ENCODE results near the gene SAT2. TPM values are rescaled to one million over a fixed set of nuclear protein-coding genes. Genes with fewer than 3 reads are reported as not detected.

Gene SAT2
- total RNA-seq, 1 experiment from 2014 or later = 48.0 TPM

GRCh38 chr17:7576432-7576937, 51.1 kb downstream of the SAT2 start:
- no peak for DNase-seq (ENCODE audit: low read depth)

Other genes with a start within 250 kb of the SAT2 start
- gene TNK1, start 246.7 kb downstream of the SAT2 start, total RNA-seq (2014; rRNA removed) = 0.06 TPM in 1 of 2 replicates, not detected in the other
- 38.1 and 54.4 TPM in 2 replicates for gene PLSCR3, start 233.3 kb downstream of the SAT2 start, total RNA-seq (2014; rRNA removed)
- 65.1 and 88.9 TPM in 2 replicates for gene TMEM256, start 223.7 kb downstream of the SAT2 start, total RNA-seq (2014; rRNA removed)
- 7.6 and 8.3 TPM in 2 replicates for gene NLGN2, start 220.0 kb downstream of the SAT2 start, total RNA-seq (2014; rRNA removed)
- gene SPEM1, start 207.5 kb downstream of the SAT2 start, total RNA-seq (2014; rRNA removed) = not detected in 2 replicates
- not detected in 2 replicates for gene SPEM2, start 202.2 kb downstream of the SAT2 start, total RNA-seq (2014; rRNA removed)
- not detected in 2 replicates for gene SPEM3, start 199.0 kb downstream of the SAT2 start, total RNA-seq (2014; rRNA removed)
- gene TMEM102, start 192.4 kb downstream of the SAT2 start, total RNA-seq (2014; rRNA removed) = 0.75 and 0.90 TPM in 2 replicates
- gene FGF11, start 188.3 kb downstream of the SAT2 start, total RNA-seq (2014; rRNA removed) = 23.4 and 23.8 TPM in 2 replicates
- 51.9 and 60.3 TPM in 2 replicates for gene CHRNB1, start 182.8 kb downstream of the SAT2 start, total RNA-seq (2014; rRNA removed)
- 25.3 and 27.8 TPM in 2 replicates for gene ZBTB4, start 148.2 kb downstream of the SAT2 start, total RNA-seq (2014; rRNA removed)
- gene SLC35G6, start 146.4 kb downstream of the SAT2 start, total RNA-seq (2014; rRNA removed) = not detected in 2 replicates
- 63.7 and 81.4 TPM in 2 replicates for gene POLR2A, start 143.5 kb downstream of the SAT2 start, total RNA-seq (2014; rRNA removed)
- 14.8 and 20.7 TPM in 2 replicates for gene TNFSF12, start 78.8 kb downstream of the SAT2 start, total RNA-seq (2014; rRNA removed)
- gene TNFSF13, start 69.1 kb downstream of the SAT2 start, total RNA-seq (2014; rRNA removed) = not detected in 2 replicates
- 108 and 131 TPM in 2 replicates for gene SENP3, start 65.9 kb downstream of the SAT2 start, total RNA-seq (2014; rRNA removed)
- gene CD68, start 48.2 kb downstream of the SAT2 start, total RNA-seq (2014; rRNA removed) = 48.2 and 56.4 TPM in 2 replicates
- gene MPDU1, start 44.0 kb downstream of the SAT2 start, total RNA-seq (2014; rRNA removed) = 371 and 379 TPM in 2 replicates
- gene SOX15, start 37.7 kb downstream of the SAT2 start, total RNA-seq (2014; rRNA removed) = 0.96 and 2.0 TPM in 2 replicates
- gene FXR2, start 12.9 kb downstream of the SAT2 start, total RNA-seq (2014; rRNA removed) = 49.4 and 51.8 TPM in 2 replicates
- 0.23 TPM in 1 of 2 replicates, not detected in the other for gene SHBG, start 2.3 kb upstream of the SAT2 start, total RNA-seq (2014; rRNA removed)
- gene ATP1B2, start 23.1 kb upstream of the SAT2 start, total RNA-seq (2014; rRNA removed) = not detected in 2 replicates
- 34.8 and 35.5 TPM in 2 replicates for gene TP53, start 59.7 kb upstream of the SAT2 start, total RNA-seq (2014; rRNA removed)
- gene WRAP53, start 60.7 kb upstream of the SAT2 start, total RNA-seq (2014; rRNA removed) = 18.2 and 20.0 TPM in 2 replicates
- 0.75 and 0.90 TPM in 2 replicates for gene EFNB3, start 77.4 kb upstream of the SAT2 start, total RNA-seq (2014; rRNA removed)
- not detected in 2 replicates for gene DNAH2, start 89.9 kb upstream of the SAT2 start, total RNA-seq (2014; rRNA removed)
- gene KDM6B, start 206.4 kb upstream of the SAT2 start, total RNA-seq (2014; rRNA removed) = 1.8 and 2.1 TPM in 2 replicates
- 1.1 TPM in 1 of 2 replicates, not detected in the other for gene TMEM88, start 227.2 kb upstream of the SAT2 start, total RNA-seq (2014; rRNA removed)
- 80.8 and 89.6 TPM in 2 replicates for gene NAA38, start 229.7 kb upstream of the SAT2 start, total RNA-seq (2014; rRNA removed)
- 5.6 and 7.8 TPM in 2 replicates for gene CYB5D1, start 230.2 kb upstream of the SAT2 start, total RNA-seq (2014; rRNA removed)